Activated gamma-delta T cell treated with Interleukin-2 at 50 U/mL for 16 hours (primary cell): ENCODE data around the gene CUTA.

ENCODE experiments used
- DNase-seq: peaks from one replicate; pipeline ENCODE4 v3.0.0-alpha.2; 2020

Gene CUTA

GRCh38 chr6:33438978-33439594 lies 21.2 kb upstream of the CUTA start:
- no peak for DNase-seq

GRCh38 chr6:33437666-33438065 lies 19.8 kb upstream of the CUTA start:
- no peak for DNase-seq

DNA sequence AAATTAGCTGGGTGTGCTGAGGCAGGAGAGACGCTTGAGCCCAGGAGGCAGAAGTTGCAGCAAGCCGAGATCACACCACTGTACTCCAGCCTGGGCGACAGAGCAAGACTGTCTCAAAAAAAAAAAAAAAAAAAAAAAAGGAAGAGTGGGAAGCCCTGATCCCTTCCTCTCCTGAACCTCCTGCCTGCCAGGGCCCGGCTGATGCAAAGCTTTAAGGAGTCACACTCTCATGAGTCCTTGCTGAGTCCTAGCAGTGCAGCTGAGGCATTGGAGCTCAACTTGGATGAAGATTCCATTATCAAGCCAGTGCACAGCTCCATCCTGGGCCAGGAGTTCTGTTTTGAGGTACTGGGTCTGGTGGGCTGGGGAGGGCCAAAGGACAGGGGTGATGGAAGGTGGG lies 17.1 kb upstream of the CUTA start:
- DNase-seq: no peak

- DNase-seq: no peak
Observed at GRCh38 chr6:33433544-33434191, 15.8 kb upstream of the CUTA start.

- no peak for DNase-seq
Observed at GRCh38 chr6:33433001-33433543, 15.2 kb upstream of the CUTA start.

GRCh38 chr6:33432546-33432945 lies 14.6 kb upstream of the CUTA start:
- DNase-seq: no peak

DNA sequence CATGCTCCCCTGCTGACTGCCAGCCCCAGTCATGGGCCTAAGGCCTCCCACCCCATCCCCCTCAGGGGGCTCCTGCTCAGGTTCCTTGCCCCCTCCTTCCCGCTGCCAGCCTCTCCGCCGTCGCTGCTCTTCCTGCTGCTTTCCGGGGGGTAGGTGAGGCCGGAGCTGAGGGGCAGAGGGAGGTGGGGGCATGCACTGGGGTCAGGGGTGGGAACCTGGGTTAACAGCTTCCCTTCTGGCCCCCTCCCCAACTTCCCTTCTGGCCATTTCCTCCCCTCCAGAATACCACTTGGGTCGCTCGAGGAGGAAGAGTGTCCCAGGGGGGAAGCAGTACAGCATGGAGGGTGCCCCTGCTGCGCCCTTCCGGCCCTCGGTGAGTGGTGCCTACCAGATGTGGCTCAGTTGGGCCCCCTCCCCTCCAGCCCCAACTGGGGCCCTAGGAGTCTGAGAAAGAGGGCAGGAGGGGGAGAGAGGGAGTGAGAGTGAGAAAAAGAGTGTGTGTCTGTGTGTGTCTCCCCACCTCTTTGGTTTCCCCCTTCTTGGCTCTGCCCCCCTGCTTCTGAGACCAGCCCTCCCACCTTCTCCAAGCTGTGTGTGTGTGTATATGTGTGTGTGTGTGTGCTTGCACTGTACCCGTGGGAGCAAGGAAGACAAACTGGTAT lies 14.1 kb upstream of the CUTA start:
- DNase-seq: no peak

DNA sequence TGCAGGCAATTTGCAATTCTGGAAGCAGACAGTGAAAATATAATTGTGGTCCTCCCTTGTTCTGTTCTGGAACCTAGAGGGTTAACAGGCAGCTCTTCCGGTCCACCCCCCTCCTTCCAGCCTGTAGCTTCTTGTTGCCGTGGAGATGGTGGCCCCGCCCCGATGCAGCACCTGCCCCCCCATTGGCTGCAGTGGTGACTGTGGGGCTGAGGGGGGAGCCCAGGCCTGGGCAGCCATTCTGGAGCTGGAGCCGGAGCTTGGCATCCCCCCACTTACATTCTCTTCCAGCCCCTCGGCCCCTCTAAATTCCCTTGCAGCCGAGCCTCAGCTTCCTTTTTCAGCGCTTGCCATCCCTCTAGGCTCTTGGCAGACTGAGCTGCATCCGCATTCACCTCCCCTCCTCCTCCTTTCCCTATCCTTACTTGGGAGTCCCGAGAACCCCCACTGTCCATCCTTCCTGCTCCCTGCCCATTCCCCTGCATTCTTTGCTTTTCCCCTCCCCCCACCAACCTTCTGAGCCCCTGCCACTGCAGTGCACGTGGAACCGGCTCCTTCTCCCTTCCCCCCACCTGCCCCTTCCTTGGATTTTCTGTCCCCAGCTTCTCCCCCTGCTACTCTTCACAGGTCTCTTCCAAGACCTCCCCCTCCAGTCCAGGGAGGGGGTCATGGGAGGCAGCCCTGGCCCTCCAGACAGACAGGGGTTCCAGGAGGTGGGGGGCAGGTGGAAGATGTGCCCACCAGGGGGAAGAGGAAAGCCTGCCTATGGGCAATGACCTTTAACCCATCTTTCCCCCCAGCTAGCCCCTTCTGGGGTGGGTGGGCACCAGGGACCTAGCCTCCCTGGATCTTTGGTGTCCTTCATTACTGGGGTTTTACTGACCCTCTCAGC lies 13.3 kb upstream of the CUTA start:
- DNase-seq: peak; percentile 85

- DNase-seq: no peak
Observed at GRCh38 chr6:33430334-33430733, 12.4 kb upstream of the CUTA start.

GRCh38 chr6:33429750-33430052 lies 11.8 kb upstream of the CUTA start:
- DNase-seq: peak; percentile 21

DNA sequence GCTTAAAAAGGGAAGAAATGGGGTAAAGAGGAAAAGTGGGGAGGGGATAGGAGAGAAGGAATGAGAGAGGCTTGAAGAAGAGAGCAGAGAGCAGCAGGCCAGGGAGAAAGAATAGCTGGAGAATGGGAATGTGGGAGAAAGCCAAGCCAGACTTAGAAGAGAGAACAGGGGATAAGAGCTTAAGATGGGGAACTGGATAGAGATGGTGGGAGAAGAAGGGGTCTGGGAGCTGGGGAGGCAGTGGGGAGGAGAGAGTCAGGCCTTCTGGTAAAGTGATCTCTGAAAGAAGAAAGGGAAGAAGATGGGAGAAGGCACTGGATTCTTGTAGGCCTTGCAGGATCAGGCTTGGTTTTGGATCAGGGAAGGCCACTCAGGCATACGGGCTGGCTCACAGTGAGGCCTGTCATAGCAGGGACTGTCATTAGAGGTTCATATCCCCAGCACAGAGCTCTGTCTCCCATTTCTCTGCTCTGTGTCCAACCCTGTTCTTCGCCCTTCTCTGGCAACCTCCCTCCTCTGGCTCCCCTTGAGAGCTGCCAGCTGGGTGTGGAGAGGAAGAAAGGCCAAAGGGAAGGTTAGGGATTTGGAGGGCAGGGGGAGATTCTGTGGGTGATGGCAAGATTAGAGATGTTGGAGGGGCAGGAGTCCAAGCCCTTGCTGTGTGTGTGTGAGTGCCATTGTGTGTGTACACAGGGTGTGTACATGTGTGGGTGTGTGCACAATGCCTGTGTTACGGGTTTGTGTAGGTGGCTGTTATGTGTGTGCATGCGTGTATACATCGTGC lies 11.3 kb upstream of the CUTA start:
- DNase-seq: no peak

DNA sequence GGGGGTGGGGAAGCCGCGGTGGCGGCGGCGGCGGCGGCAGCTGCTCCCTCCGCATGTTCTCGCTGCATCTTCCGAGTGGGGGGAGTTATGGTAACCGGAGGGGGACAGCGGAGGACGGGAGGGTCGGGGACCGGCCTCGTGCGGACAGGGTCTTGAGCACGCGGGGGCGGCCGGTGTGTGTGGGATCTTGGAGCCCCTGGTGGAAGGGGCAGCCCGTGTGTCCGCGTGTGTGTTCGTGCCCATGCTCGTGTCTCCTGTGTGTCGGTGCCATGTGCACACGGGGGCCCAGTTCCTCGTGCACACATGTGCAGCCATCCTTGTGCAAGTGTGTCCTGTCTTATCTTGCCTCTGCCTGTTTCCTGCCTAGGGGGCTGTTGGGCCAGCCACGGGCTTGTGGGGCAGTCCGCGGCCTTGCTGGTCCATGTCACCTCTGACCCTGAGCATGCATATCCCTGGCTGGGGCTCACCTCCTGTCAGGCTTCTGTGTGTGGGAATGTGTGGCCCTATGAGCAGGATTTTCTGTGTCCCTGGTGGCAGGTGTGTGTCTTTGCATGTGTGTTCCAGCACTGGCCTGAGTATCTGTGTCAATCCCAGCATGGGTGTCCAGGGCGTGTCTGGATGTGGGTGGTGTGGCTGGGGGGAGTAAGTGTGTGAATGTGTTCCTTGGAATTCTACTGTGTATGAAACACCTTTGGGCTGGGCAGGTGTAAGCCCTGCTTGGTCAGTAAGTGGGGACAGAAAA lies 10.5 kb upstream of the CUTA start:
- peak; percentile 22 for DNase-seq

DNA sequence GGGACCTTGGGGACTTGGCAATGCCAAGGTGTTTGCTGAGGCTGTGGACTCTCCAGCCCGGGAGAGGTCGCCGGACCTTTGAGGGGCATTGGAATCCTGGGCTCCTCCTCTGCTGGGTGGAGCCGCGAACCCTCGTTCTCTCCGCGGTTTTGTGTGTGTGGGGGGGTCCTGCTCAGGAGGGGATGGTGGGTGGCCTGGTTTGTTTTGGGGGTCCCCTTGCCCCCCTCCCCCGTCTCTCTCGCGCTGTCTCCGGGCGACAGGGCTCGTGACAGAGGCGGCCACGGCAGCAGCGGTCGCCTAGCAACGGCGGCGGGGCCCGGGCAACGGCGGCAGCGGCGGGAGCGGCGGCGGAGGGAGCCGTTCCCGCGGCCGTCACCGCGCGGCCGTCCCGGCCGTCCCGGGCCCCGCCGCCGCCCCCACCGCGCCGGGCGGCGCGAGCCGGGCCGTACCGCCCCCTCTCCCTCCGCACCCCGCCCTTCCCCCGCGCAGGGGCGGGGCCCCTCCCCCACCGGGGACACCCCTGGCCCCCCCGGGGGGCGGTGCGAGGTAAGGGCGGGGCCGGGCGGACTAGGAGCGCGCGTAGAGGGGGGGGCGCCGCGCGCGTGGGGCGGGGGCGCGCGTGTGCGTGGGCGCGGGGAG lies 9.8 kb upstream of the CUTA start:
- peak; percentile 52 for DNase-seq

GRCh38 chr6:33426590-33427511 lies 8.9 kb upstream of the CUTA start:
- peak; percentile 27 for DNase-seq

DNA sequence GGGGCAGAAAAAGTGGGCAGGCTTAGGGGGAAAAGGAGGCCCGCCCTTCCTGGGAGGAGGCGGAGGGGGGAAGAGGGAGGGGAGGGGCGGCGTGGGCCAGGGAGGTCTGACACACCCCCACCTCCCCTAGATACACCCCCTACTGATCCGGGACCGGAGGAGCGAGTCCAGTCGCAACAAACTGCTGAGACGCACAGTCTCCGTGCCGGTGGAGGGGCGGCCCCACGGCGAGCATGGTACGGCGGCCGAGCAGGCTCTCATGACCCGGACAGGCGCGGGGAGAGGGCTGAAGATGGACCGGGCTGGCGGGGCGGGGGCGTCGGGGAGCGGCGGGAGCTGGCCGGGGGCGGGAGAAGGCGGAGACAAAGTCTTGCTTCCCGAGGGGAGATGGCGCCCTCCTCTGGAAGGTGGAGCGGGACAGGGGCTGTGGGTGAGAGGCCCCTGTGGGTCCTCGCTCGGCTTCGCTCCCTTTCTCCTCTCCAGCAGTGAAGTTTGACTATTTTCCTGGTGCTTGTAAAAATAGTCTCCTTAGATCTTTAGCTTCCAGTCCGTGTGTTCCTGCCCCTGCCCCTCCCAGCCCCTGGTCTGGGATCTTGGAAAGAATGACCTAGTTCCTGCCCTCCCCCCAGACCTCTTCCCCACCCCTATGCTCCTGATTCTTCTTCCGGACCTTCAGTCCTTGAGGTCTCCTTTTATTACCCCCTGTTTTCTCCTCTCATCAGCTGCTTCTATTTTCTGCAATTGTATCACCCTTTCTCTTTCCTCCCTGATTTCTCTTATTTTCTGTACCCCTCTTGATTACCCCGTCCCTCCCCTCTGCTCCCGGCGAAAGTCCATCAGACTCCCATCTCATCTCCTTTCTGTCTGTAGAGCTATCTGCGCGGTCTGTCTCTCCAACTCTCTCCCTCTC lies 8.0 kb upstream of the CUTA start:
- DNase-seq: peak; percentile 79

DNA sequence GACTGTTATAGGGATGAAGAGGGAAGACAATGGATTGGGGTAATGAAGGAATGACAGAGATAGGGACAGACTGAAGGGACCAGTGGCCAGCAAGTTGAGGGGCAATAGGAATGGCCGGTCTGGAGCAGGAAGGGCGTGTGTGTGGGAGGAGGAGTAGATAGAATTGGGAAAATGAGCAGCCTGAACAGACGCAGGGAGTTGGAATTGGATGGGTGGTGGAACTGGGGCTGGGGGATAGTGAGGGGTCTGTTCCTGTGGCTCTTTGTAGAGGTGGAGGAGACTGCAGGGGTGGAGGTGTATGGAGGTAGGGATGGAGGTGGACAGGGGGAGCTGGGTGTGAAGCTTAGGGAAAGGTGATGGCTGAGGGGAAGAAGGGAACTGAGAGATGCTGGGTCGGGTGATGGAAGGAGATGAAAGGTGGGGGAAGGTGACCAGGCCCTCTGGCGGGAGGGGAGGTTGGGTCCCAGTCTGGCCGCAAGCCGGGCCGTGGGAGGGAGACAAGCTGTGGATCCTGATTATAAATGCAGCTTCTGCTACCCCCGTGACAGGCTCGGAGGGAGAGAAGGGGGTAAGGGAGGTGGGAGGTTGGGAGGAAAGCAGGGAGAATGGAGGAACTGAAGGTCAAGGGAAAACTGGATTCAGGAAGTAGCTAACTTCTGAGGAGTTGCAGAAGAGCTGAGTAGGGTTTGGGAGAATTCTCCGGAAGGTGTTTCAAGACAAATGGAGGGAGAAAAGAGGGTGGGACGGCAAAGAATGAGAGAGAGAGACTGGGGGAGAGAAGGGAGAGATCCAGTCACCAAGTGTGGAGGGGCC lies 7.2 kb upstream of the CUTA start:
- DNase-seq: no peak

DNA sequence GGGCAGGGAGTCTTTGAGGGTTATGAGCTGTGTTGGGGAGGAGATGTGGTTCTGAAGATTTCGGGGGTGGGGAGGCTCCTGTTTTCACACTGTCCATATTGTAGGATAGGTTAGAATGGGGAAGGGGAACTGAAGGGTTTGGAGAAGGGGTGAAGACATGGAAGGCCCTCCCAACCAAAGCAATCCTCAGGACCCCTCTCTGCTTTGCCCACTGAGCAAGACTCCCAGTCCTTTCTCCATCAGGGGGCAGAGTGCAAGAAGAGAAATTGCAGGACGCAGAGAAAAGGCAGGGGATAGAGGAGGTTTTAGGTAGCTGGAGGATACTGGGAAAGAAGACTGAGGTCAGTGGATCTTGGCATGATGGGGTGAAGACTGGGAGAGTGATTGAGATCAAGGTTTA lies 5.9 kb upstream of the CUTA start:
- no peak for DNase-seq

DNA sequence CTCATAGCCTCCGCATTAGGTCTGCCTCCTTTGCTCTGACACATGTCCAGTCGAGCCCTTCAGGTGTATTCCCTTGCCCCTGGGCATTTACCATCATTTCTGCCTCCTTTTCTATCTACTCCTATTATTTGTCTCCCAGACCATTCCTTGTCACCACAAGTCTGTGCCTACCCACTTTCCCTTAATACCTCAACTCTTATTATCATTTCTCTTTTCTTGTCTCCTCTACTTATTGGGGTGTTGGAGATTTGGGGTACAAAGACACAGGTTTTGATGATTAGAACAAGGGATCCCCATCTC lies 3.4 kb upstream of the CUTA start:
- DNase-seq: no peak
